Measurements from ENCODE around the gene RPS27. TPM values are rescaled to one million over a fixed set of nuclear protein-coding genes. Genes with fewer than 3 reads are reported as not detected.

The RPS27 gene
- total and polyA plus RNA-seq, 2 of the 13 experiments (the other 11 are each of a cell fraction or from before 2014, with no cell fraction given): 3,737 to 9,964 TPM

DNA sequence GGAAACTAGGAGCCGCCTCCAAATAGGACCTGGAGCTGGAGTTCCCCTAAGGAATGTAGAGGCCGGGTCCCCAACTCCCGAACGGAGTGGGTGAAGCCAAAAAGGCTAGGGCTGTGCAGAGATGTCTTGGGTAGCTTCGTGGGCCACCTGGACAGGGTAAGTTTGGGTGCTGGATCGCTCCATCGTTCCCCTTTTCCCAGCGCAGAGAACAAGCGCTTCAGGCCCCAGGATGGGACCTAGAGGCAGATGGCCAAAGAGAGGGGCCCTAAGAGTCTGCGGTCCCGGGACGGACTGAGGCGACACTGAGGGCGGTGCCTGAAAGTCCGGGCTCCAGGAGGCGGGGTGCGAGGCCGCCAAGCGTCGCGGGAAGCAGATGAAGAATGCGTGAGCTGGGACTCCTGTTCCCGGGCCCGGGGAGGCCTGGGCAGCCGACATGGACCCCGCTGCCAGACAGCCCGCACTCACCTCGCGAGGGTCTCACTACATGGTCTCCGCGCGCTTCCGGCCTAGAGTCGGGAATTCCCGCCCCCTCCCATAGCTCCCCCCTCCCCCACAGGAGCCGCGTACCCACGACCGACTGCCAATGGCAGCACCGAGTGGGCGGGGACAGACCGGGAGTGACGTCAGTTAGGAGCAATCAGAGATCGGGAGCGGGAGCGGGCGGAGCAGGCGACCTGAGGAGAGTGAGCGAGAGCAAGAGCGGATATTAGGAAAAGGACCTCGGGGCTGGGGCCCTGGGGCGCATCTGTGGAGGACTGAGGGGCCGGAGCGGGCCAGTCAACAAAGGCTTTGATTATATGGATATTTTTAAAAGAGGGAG is 27.3 kb upstream of the RPS27 start, which contains the start of gene SLC39A1 (continued):
- TF ChIP-seq DPF2 (CRISPR knock-in tag; IDR thresholded peaks at IDR 0.05; ENCODE audit: borderline replicate concordance, low read depth) (no peak), MTF1 (CRISPR knock-in tag; IDR thresholded peaks at IDR 0.05) (no peak), HNRNPL (IDR thresholded peaks at IDR 0.05; ENCODE audit: low read depth, low read length) (no peak), SOX13 (IDR thresholded peaks at IDR 0.05) (no peak), SOX13 (CRISPR knock-in tag; conservative IDR thresholded peaks at IDR 0.05 in 1 of 2, IDR thresholded peaks at IDR 0.05 in 1 of 2) (0 out of 4 replicates have a peak, but pooled peaks of 1 of the 2 experiments have one; percentile 15), ATAD3A (CRISPR knock-in tag; IDR thresholded peaks at IDR 0.05) (no peak), HOXA5 (CRISPR knock-in tag; IDR thresholded peaks at IDR 0.05) (peak; percentile 25; the same call in 1 of the 2 replicates), ZNF292 (CRISPR knock-in tag; IDR thresholded peaks at IDR 0.05; ENCODE audit: borderline replicate concordance, low read depth) (no peak), ZIK1 (CRISPR knock-in tag; IDR thresholded peaks at IDR 0.05; ENCODE audit: borderline replicate concordance, low read depth) (peak; percentile 49; the same call in 1 of the 2 replicates), ZNF143 (CRISPR knock-in tag; IDR thresholded peaks at IDR 0.05) (0 out of 2 replicates have a peak, but pooled peaks have one; percentile 23), HDAC6 (IDR thresholded peaks at IDR 0.05; ENCODE audit: low read depth, low read length) (no peak), STAT5B (CRISPR knock-in tag; IDR thresholded peaks at IDR 0.05) (no peak), ZBTB1 (CRISPR knock-in tag; IDR thresholded peaks at IDR 0.05; ENCODE audit: borderline replicate concordance) (no peak), MEIS1 (CRISPR knock-in tag; IDR thresholded peaks at IDR 0.05; ENCODE audit: borderline replicate concordance) (no peak), RNF2 (conservative IDR thresholded peaks at IDR 0.05; ENCODE audit: low read depth) (no peak), AHR (CRISPR knock-in tag; IDR thresholded peaks at IDR 0.05) (0 out of 2 replicates have a peak, but pooled peaks have one; percentile 63), ZNF570 (CRISPR knock-in tag; IDR thresholded peaks at IDR 0.05; ENCODE audit: borderline replicate concordance) (no peak), GLI4 (CRISPR knock-in tag; IDR thresholded peaks at IDR 0.05; ENCODE audit: borderline replicate concordance) (no peak), ZNF10 (CRISPR knock-in tag; IDR thresholded peaks at IDR 0.05; ENCODE audit: borderline replicate concordance, low read depth) (no peak), KLF9 (CRISPR knock-in tag; IDR thresholded peaks at IDR 0.05; ENCODE audit: low read depth) (no peak), ZBTB25 (CRISPR knock-in tag; IDR thresholded peaks at IDR 0.05) (no peak)
